Peyer's patch (tissue), 4 donors: ENCODE measurements around the gene BTBD6.

Source experiments
- POLR2A ChIP-seq, 2 donors: fragments of 450-650 bp; IDR thresholded peaks; one replicate each; pipeline ENCODE4 v1.5.1; 2017; ENCODE audit warnings: antibody characterized with exemption in 2 of 2, mild to moderate bottlenecking in 2 of 2, moderate library complexity in 2 of 2
- TF ChIP-seq, protein P1 (sequence below), 6 experiments: fragments of 450-650 bp in 4 of 6; fragments of 200-600 bp in 2 of 6; sonication (generic) in 1 of 6; IDR thresholded peaks; one replicate each; pipeline ENCODE4 v1.5.1; 2017 to 2019; ENCODE audit warnings: antibody characterized with exemption in 6 of 6, mild to moderate bottlenecking in 3 of 6, moderate library complexity in 1 of 6

DNA sequence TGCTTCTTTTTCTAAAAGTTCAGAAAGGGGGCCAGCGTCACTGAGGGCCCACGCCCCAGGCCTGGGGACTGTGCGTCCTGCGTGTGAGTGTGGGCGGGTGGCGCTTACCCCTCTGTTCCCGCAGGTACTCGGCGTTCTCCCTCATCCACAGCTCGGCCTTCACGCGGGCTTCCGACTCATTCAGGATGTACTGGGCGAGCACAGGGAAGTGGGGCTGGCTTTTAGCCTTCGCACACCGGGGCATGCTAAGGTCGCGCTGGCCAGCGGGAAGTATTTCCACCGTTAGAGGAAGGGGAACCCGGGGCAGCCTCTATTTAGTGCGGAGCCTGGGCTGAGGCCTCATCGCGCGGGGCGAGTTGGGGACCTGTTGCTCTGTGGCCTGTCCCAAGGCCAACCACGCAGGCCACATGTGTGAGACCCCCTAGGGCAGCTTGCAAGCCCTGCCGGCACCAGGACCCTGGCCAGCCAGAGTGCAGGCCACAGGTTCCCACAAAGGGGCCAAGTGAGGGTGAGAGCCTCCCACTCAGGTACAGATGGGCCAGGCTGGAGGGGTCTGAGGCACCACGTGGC, 29.2 kb upstream of the BTBD6 start:
- TF ChIP-seq, protein P1, sequence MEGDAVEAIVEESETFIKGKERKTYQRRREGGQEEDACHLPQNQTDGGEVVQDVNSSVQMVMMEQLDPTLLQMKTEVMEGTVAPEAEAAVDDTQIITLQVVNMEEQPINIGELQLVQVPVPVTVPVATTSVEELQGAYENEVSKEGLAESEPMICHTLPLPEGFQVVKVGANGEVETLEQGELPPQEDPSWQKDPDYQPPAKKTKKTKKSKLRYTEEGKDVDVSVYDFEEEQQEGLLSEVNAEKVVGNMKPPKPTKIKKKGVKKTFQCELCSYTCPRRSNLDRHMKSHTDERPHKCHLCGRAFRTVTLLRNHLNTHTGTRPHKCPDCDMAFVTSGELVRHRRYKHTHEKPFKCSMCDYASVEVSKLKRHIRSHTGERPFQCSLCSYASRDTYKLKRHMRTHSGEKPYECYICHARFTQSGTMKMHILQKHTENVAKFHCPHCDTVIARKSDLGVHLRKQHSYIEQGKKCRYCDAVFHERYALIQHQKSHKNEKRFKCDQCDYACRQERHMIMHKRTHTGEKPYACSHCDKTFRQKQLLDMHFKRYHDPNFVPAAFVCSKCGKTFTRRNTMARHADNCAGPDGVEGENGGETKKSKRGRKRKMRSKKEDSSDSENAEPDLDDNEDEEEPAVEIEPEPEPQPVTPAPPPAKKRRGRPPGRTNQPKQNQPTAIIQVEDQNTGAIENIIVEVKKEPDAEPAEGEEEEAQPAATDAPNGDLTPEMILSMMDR (IDR thresholded peaks at IDR 0.05): no peak
- no peak for TF ChIP-seq POLR2A (IDR thresholded peaks at IDR 0.05)
